Endothelial cell of umbilical vein (primary cell): ENCODE measurements around the gene TMEM183A. TPM values are rescaled to one million over a fixed set of nuclear protein-coding genes. Genes with fewer than 3 reads are reported as not detected.

Experiments used
- BruUV-seq: library from RNA; stranded (reverse); fragments of 400-500 nt; replicated peaks from 2 replicates; lab custom pipeline; 2021; lab: Mats Ljungman, UMichigan
- CTCF ChIA-PET: fragments of 300-600, 350-600 bp; sonication (Branson Sonifier 250); formaldehyde crosslinking; loops from one replicate; lab custom pipeline; 2021; ENCODE audit warnings: antibody characterized with exemption, inconsistent platforms; lab: Charles Lee
- POLR2A ChIA-PET: fragments of 300-600, 350-600 bp; sonication (Branson Sonifier 250); formaldehyde crosslinking; loops from one replicate; lab custom pipeline; 2021; ENCODE audit warnings: antibody characterized with exemption, inconsistent platforms; lab: Charles Lee
- DNase-seq: peaks from one replicate; pipeline ENCODE4 v3.0.0-alpha.2; 2011; ENCODE audit warnings: low read depth, low spot score
- FAIRE-seq: peaks from 2 replicates; lab custom pipeline; 2011; peaks lifted over from hg19 to GRCh38; lab: Jason Lieb, UNC
- H2AFZ ChIP-seq: 2 replicates; pipeline ENCODE4 v1.6.0; 2012; ENCODE audit warnings: low read depth, low read length, control low read depth, inconsistent platforms
- H3K27ac ChIP-seq: 2 replicates; pipeline ENCODE4 v1.5.1; 2011; ENCODE audit warnings: low read depth, mild to moderate bottlenecking, control low read depth, low read length, moderate library complexity; ENCODE audit not compliant: insufficient read depth
- H3K27me3 ChIP-seq, 2 experiments: 2 replicates each; pipeline versions ENCODE4 v1.6.0 to v1.6.1; 2011; ENCODE audit warnings: low read length in 2 of 2, mixed read lengths in 1 of 2; ENCODE audit not compliant: control insufficient read depth in 2 of 2, insufficient read depth in 2 of 2
- H3K36me3 ChIP-seq, 2 experiments: 2 replicates in 1 of 2; 3 replicates in 1 of 2; pipeline ENCODE4 v1.5.1; 2011; ENCODE audit warnings: low read length in 2 of 2, mild to moderate bottlenecking in 1 of 2, moderate library complexity in 1 of 2; ENCODE audit not compliant: control insufficient read depth in 2 of 2, insufficient read depth in 2 of 2; ENCODE audit errors: extremely low read depth in 1 of 2
- H3K4me1 ChIP-seq: 3 replicates; pipeline ENCODE4 v1.5.1; 2011; ENCODE audit warnings: mild to moderate bottlenecking, low read length; ENCODE audit not compliant: control insufficient read depth, insufficient read depth; ENCODE audit errors: extremely low read depth
- H3K4me2 ChIP-seq: 2 replicates; pipeline ENCODE4 v1.6.1; 2011; ENCODE audit warnings: low read length, control low read depth, mixed read lengths; ENCODE audit not compliant: insufficient read depth
- H3K4me3 ChIP-seq, 3 experiments: fragments of 200-600 bp in 1 of 3; sonication (generic), shearing (Covaris generic) in 1 of 3; replicated peaks in 1 of 3; 2 replicates each; pipeline ENCODE4 v1.5.1; 2011 to 2016; ENCODE audit warnings: control low read depth in 3 of 3, low read length in 3 of 3, mild to moderate bottlenecking in 2 of 3, inconsistent platforms in 1 of 3, low read depth in 1 of 3, moderate library complexity in 1 of 3; ENCODE audit not compliant: insufficient read depth in 1 of 3
- H3K79me2 ChIP-seq: 2 replicates; pipeline ENCODE4 v1.6.0; 2012; ENCODE audit warnings: low read length, inconsistent platforms; ENCODE audit not compliant: control insufficient read depth, insufficient read depth
- H3K9ac ChIP-seq: replicated peaks from 2 replicates; pipeline ENCODE3; 2011; ENCODE audit warnings: low read length, control low read depth; ENCODE audit not compliant: insufficient read depth; ENCODE audit errors: extremely low read depth
- H3K9me1 ChIP-seq: replicated peaks from 3 replicates; pipeline ENCODE4 v1.6.0; 2011; ENCODE audit warnings: mild to moderate bottlenecking, low read length; ENCODE audit not compliant: control insufficient read depth, insufficient read depth; ENCODE audit errors: extremely low read depth
- H3K9me3 ChIP-seq: replicated peaks from 2 replicates; pipeline ENCODE4 v1.5.1; 2012; ENCODE audit warnings: low read length, inconsistent platforms; ENCODE audit not compliant: control insufficient read depth, insufficient read depth
- H4K20me1 ChIP-seq: replicated peaks from 2 replicates; pipeline ENCODE3; 2011; ENCODE audit warnings: mild to moderate bottlenecking, low read length; ENCODE audit not compliant: control insufficient read depth, insufficient read depth; ENCODE audit errors: extremely low read depth
- EZH2 ChIP-seq: IDR thresholded peaks from 2 replicates; pipeline ENCODE4 v1.6.1; 2012; ENCODE audit warnings: borderline replicate concordance, low read depth, mild to moderate bottlenecking, moderate library complexity, low read length, inconsistent platforms; ENCODE audit not compliant: severe bottlenecking
- FOS ChIP-seq: IDR thresholded peaks from 2 replicates; pipeline ENCODE4 v1.6.1; 2011; ENCODE audit warnings: mild to moderate bottlenecking, low read length, moderate library complexity, borderline replicate concordance; ENCODE audit not compliant: insufficient read depth
- GATA2 ChIP-seq: IDR thresholded peaks from 2 replicates; pipeline ENCODE4 v1.7.0; 2011; ENCODE audit warnings: low read depth, mild to moderate bottlenecking, moderate library complexity, mixed read lengths, low read length; ENCODE audit not compliant: insufficient read length, insufficient read depth
- JUN ChIP-seq: IDR thresholded peaks from 2 replicates; pipeline ENCODE4 v1.6.1; 2011; ENCODE audit warnings: borderline replicate concordance, low read depth; ENCODE audit not compliant: insufficient read length, insufficient read depth
- MYC ChIP-seq: IDR thresholded peaks from one replicate; pipeline ENCODE4 v1.6.1; 2011; ENCODE audit warnings: mild to moderate bottlenecking, low read depth, low read length
- POLR2A ChIP-seq: IDR thresholded peaks from 2 replicates; pipeline ENCODE4 v1.6.1; 2012; ENCODE audit warnings: low read depth, mild to moderate bottlenecking, control low read depth, low read length
- POLR2AphosphoS5 ChIP-seq: IDR thresholded peaks from 2 replicates; pipeline ENCODE4 v1.6.1; 2012; ENCODE audit warnings: low read depth, mild to moderate bottlenecking, control low read depth, low read length, moderate library complexity; ENCODE audit not compliant: insufficient read depth
- dilution Hi-C: fragments of 300-500 bp; cut with MboI; formaldehyde crosslinking; loops from one replicate; pipeline ENCODE4 v1.15.0; 2019; ENCODE audit warnings: low sequenced_read_pairs; ENCODE audit not compliant: extremely low pct_ligation_motif_present
- intact Hi-C: fragments of 100-400 bp; cut with micrococcal nuclease; formaldehyde crosslinking; loops from one replicate; pipeline ENCODE4 v1.10.0; 2022
- polyA plus RNA-seq, 4 experiments: library from polyadenylated mRNA; depleted of rRNA in 3 of 4; stranded (reverse) in 3 of 4; unstranded in 1 of 4; fragments of >200 nt; gene quantifications; 2 replicates each; pipeline versions ENCODE4 v1.2.1 to v1.2.3, GENCODE V29; 2011 to 2012; ENCODE audit warnings: missing spikeins in 1 of 4
- total RNA-seq: library from RNA; stranded (reverse); gene quantifications from 2 replicates; pipeline ENCODE4 v1.2.3, GENCODE V29; 2021
- TF ChIP-seq, protein P1 (sequence below): IDR thresholded peaks from 2 replicates; pipeline ENCODE4 v1.6.1; 2011; ENCODE audit not compliant: insufficient read depth, insufficient read length
- TF ChIP-seq, protein P2 (sequence below), 2 donors: IDR thresholded peaks; 1 replicate in 1 of 2; 2 replicates in 1 of 2; pipeline ENCODE4 v1.5.1; 2011; ENCODE audit warnings: low read length in 2 of 2, mild to moderate bottlenecking in 2 of 2, moderate library complexity in 2 of 2, control low read depth in 1 of 2, inconsistent platforms in 1 of 2, low read depth in 1 of 2; ENCODE audit not compliant: insufficient read depth in 1 of 2; ENCODE audit errors: extremely low read depth in 1 of 2

Gene TMEM183A
- total and polyA plus RNA-seq, 2 donors (not counting 3 experiments of a cell fraction or from before 2014, with no cell fraction given) = 59.4 to 110 TPM

DNA sequence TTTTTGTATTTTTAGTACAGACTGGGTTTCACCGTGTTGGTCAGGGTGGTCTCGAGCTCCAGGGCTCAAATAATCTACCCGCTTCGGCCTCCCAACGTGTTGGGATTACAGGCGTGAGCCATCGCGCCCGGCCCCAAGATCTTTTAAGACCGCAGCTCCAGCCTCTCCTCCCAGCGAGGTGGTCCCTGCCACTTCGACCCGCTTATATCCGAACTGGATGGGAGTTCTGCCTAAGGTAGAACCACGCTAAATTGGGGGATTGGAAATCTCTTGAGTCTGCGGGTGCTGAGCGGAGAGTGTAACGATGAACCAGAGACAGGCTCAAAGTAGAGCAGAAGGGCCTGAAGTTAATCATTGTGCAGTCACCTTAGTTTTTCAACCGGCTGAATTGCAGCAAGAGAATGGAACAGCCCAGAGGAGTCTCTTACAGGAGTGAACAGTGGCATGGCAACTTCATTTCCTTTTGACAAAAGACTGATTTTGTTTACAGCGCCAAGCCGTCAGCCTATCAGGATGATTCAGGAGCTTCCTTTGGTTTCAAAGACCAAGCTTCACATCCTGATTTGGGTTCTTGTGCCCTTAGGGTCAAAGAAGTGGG is 39.4 kb upstream of the TMEM183A start:
- dilution Hi-C loops = no loop called here
- Histone ChIP-seq H2AFZ (peak overlapping the region; percentile 37), H3K27me3 (peaks cover 0 to 3% of the 10 kb centered on the region in 2 experiments), H3K4me1 (peaks cover 19% of the 10 kb centered on the region), H3K36me3 (peaks cover 0 to 3% of the 10 kb centered on the region in 2 experiments), H3K4me3 (peak overlapping the region; percentile 3 to 83 (median 20)), H3K9me3 (no peaks in the 10 kb centered on the region), H3K9me1 (no peaks in the 10 kb centered on the region), H3K27ac (no peak overlapping the region), H3K79me2 (no peaks in the 10 kb centered on the region), H3K4me2 (peak overlapping the region; percentile 95), H4K20me1 (no peaks in the 10 kb centered on the region), H3K9ac (no peak overlapping the region)
- no TSS peak for BruUV-seq
- TF ChIP-seq POLR2A = no peak
- TF ChIP-seq FOS = peak; percentile 13
- TF ChIP-seq GATA2 = peak; percentile 41
- DNase-seq (peak; percentile 54), FAIRE-seq (peak; percentile 79)
- ChIA-PET POLR2A (no interaction called here), CTCF (interaction anchor here (0.8 to 1.9 kb wide), 12 partner anchors 9 to 152 kb away, joined by 3 to 10 read pairs (median 4); partner anchors contain the start of genes KLHL12 and TMEM183A)
- intact Hi-C loops = loop anchor here (2.0 to 10.0 kb wide), 4 partner anchors 39 to 623 kb away; partner anchors contain the start of genes KLHL12, PPP1R12B, RABIF and TMEM183A

DNA sequence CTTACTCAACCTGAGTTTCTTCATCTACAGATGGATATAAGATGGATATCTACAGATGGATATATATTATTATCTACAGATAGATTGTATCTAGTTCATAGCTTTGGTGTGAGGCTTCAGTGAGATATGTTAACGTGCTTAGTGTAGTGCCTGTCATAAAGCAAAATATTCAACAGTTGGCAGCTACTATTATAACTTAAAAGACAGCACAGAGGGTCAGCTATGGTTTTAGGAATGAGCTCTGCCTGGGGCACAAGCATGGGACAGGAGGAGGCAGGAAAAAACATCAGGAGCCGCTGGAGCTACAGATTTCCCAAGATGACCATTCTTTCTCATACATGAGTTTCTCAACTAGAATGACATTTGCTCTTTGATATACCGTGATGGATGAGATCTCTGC is 38.8 kb upstream of the TMEM183A start:
- peaks cover 0 to 4% of the 10 kb centered on the region in 2 experiments for H3K27me3 ChIP-seq
- TF ChIP-seq, protein P1, sequence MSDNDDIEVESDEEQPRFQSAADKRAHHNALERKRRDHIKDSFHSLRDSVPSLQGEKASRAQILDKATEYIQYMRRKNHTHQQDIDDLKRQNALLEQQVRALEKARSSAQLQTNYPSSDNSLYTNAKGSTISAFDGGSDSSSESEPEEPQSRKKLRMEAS = no peak
- TF ChIP-seq EZH2 (no peak), POLR2AphosphoS5 (no peak), JUN (no peak), GATA2 (no peak), MYC (no peak), POLR2A (no peak), FOS (no peak)
- TF ChIP-seq, protein P2, sequence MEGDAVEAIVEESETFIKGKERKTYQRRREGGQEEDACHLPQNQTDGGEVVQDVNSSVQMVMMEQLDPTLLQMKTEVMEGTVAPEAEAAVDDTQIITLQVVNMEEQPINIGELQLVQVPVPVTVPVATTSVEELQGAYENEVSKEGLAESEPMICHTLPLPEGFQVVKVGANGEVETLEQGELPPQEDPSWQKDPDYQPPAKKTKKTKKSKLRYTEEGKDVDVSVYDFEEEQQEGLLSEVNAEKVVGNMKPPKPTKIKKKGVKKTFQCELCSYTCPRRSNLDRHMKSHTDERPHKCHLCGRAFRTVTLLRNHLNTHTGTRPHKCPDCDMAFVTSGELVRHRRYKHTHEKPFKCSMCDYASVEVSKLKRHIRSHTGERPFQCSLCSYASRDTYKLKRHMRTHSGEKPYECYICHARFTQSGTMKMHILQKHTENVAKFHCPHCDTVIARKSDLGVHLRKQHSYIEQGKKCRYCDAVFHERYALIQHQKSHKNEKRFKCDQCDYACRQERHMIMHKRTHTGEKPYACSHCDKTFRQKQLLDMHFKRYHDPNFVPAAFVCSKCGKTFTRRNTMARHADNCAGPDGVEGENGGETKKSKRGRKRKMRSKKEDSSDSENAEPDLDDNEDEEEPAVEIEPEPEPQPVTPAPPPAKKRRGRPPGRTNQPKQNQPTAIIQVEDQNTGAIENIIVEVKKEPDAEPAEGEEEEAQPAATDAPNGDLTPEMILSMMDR (IDR thresholded peaks at IDR 0.05; ENCODE audit: extremely low read depth in 1 of 2, insufficient read depth in 1 of 2, low read depth in 1 of 2, low read length in 2 of 2) = no peak
- CTCF ChIA-PET = interaction anchor here (0.8 to 1.9 kb wide), 12 partner anchors 9 to 152 kb away, joined by 3 to 10 read pairs (median 4); partner anchors contain the start of genes KLHL12 and TMEM183A
- no peaks in the 10 kb centered on the region for H3K9me1 ChIP-seq
- no peak for FAIRE-seq
- DNase-seq = no peak
- peak overlapping the region; percentile 37 for H2AFZ ChIP-seq
- POLR2A ChIA-PET = no interaction called here
- no peak overlapping the region for H3K9ac ChIP-seq
- H3K36me3 ChIP-seq = peaks cover 0 to 2% of the 10 kb centered on the region in 2 experiments
- intact Hi-C loops (loop anchor here (2.0 to 10.0 kb wide), 4 partner anchors 38 to 624 kb away; partner anchors contain the start of genes KLHL12, PPP1R12B, RABIF and TMEM183A), dilution Hi-C loops (no loop called here)
- H3K4me3 ChIP-seq = no peak overlapping the region
- no peak overlapping the region for H3K27ac ChIP-seq
- H3K9me3 ChIP-seq = no peaks in the 10 kb centered on the region
- BruUV-seq = no TSS peak
- H3K4me1 ChIP-seq = peaks cover 19% of the 10 kb centered on the region
- peak overlapping the region; percentile 95 for H3K4me2 ChIP-seq
- H3K79me2 ChIP-seq = no peaks in the 10 kb centered on the region
- no peaks in the 10 kb centered on the region for H4K20me1 ChIP-seq
